ENCODE measurements around the gene SNPH.
"Not testable (repeated sequence)": the region's sequence is repeated elsewhere in the genome, so short reads cannot be mapped to it uniquely, and the experiment has no call there.

The SNPH gene, protein sequence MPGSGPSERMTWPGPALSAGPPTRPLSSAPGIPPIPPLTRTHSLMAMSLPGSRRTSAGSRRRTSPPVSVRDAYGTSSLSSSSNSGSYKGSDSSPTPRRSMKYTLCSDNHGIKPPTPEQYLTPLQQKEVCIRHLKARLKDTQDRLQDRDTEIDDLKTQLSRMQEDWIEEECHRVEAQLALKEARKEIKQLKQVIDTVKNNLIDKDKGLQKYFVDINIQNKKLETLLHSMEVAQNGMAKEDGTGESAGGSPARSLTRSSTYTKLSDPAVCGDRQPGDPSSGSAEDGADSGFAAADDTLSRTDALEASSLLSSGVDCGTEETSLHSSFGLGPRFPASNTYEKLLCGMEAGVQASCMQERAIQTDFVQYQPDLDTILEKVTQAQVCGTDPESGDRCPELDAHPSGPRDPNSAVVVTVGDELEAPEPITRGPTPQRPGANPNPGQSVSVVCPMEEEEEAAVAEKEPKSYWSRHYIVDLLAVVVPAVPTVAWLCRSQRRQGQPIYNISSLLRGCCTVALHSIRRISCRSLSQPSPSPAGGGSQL

GRCh38 chr20:1266167-1266973 is at the start of gene SNPH:
Gene SNPH, plus strand, starts transcription at chr20:1266294. Its CDS starts 29,946 bp downstream, at chr20:1296240.
- in situ Hi-C loops (cut with MboI; ENCODE audit: low sequenced_read_pairs), result no loop called here

DNA sequence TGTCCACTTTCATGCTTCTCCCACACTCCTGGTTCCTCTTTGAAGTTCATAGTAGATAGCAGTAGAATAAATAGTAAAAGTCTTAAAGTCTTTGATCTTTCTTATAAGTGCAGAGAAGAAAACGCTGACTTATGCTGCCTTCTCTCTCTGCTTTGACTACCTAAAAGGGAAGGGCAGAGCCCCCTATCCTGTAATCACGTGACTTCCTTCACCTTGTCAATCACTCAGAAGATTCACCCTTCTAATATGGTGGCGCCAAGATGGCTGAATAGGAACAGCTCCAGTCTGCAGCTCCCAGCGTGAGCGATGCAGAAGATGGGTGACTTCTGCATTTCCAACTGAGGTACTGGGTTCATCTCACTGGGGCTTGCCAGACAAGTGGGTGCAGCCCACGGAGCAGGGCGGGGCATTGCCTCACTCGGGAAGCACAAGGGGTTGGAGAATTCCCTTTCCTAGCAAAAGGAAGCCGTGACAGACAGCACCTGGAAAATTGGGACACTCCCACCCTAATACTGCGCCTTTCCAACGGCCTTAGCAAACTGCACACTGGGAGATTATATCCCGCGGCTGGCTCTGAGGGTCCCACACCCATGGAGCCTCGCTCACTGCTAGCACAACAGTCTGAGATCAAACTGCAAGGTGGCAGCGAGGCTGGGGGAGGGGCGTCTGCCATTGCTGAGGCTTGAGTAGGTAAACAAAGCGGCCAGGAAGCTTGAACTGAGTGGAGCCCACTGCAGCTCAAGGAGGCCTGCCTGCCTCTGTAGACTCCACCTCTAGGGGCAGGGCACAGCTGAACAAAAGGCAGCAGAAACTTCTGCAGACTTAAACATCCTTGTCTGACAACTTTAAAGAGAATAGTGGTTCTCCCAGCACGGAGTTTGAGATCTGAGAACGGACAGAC is 49.3 kb upstream of the SNPH start:
- in situ Hi-C loops (cut with MboI; ENCODE audit: low sequenced_read_pairs), result not testable (repeated sequence)

- in situ Hi-C loops (cut with MboI; ENCODE audit: low sequenced_read_pairs), result not testable (repeated sequence)
Measured at GRCh38 chr20:1222750-1223149, 43.3 kb upstream of the SNPH start.

GRCh38 chr20:1224205-1224890 is 41.7 kb upstream of the SNPH start:
- in situ Hi-C loops (cut with MboI; ENCODE audit: low sequenced_read_pairs), result no loop called here

DNA sequence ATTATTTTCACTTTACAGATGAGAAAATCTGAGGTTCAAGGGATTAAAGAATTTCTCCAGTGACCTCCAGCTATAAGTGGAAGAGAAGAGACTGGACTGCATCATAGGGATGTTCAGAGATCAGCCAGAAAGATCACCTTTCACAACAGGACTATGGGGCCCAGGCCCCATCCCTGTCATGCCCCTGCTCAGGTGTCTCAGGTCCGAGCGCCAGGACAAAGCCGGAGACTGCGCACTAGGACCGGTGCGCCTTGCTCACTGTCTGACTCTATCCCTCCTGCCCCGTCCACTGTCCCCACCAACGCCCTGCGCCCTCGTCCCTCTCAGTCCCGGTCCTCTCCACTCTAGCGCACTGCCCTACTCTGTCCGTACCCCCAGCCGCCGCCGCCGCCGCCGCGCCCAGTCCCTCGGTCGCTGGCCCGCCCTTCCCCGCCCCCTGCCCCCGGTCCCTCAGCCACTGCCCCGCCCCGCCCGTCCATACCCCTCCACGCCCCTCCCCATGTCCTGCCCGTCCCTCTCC is 40.8 kb upstream of the SNPH start:
- in situ Hi-C loops (cut with MboI; ENCODE audit: low sequenced_read_pairs), result no loop called here

GRCh38 chr20:1225783-1226654 is 40.1 kb upstream of the SNPH start, which contains the start of gene RAD21L1:
Gene RAD21L1, plus strand, starts transcription at chr20:1226044. Its CDS starts 2,410 bp downstream, at chr20:1228454.
- in situ Hi-C loops (cut with MboI; ENCODE audit: low sequenced_read_pairs), result no loop called here

DNA sequence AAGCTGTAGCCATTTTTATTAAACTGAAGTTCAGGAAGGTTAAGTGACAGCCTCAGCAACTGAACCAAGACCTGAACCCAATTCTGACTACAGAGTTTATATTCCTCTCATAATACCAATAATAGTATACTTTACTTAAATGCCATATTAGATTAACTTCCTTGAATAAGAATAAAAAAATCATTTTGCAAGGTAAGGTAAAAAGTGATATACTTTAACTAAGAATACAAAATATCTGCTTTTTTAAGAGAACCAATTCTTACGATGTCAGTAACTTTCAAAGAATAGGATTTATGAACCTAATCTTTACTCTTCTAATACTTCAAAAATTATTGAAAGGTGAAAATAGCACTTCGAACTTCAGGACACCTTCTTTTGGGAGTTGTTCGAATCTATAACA is 36.6 kb upstream of the SNPH start:
- in situ Hi-C loops (cut with MboI; ENCODE audit: low sequenced_read_pairs), result no loop called here

- in situ Hi-C loops (cut with MboI; ENCODE audit: low sequenced_read_pairs), result no loop called here
Measured at GRCh38 chr20:1232286-1233111, 33.6 kb upstream of the SNPH start.

DNA sequence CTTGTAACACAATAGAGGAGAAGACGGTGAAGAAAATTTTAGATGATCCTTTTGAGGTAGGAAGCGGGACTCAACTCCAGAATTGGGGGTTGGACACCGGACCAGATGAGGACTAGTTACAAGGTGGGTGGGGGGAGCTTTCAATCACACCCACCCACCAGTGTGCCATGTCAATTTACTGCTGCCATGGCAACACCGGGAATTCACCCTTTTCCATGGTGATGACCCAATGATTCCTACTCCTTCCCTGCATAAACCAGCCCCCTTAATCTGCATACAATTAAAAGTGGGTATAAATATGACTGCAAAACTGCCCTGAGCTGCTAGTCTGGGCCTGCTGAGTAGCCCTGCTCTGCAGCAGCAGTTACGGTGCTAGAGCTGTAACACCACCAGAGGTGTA is 25.5 kb upstream of the SNPH start:
- in situ Hi-C loops (cut with MboI; ENCODE audit: low sequenced_read_pairs), result no loop called here

DNA sequence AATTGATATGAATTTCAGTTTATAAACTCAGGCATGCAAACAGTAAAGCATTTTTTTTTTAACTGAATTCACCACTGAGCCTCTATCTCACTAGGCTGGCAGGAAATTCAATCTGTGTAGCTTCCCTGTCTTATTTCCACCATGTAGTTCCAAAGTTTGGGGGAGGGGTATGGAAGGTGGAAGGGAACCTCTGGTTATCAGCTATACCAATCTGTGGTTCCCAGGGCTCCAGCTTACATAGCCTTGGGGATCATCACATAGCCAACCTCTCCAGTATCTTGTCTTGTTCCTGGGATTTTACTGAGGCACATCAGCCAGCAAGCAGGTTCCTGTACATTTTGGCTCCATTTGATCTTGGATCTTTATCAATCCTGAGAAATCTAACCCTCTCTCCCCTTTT is 24.6 kb upstream of the SNPH start:
- in situ Hi-C loops (cut with MboI; ENCODE audit: low sequenced_read_pairs), result no loop called here

GRCh38 chr20:1242099-1242498 is 24.0 kb upstream of the SNPH start:
- in situ Hi-C loops (cut with MboI; ENCODE audit: low sequenced_read_pairs), result no loop called here

DNA sequence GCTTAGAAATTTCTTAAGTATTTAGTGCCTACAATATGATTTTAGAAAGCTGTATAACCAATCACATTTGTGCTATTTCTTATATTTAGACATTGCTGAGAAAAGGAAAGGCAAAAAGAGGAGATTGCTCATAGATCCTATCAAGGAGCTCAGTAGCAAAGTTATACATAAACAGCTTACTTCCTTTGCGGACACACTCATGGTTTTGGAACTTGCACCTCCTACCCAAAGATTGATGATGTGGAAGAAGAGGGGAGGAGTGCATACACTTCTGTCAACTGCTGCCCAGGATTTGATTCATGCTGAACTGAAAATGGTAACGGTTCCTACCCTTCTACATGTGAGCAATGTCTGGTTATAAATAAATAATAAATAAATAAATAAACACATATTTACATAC is 23.6 kb upstream of the SNPH start:
- in situ Hi-C loops (cut with MboI; ENCODE audit: low sequenced_read_pairs), result no loop called here

- in situ Hi-C loops (cut with MboI; ENCODE audit: low sequenced_read_pairs), result no loop called here
Measured at GRCh38 chr20:1245578-1245977, 20.5 kb upstream of the SNPH start.

GRCh38 chr20:1247689-1248088 is 18.4 kb upstream of the SNPH start:
- in situ Hi-C loops (cut with MboI; ENCODE audit: low sequenced_read_pairs), result no loop called here

GRCh38 chr20:1250282-1250681 is 15.8 kb upstream of the SNPH start:
- in situ Hi-C loops (cut with MboI; ENCODE audit: low sequenced_read_pairs), result not testable (repeated sequence)

GRCh38 chr20:1252416-1252815 is 13.7 kb upstream of the SNPH start:
- in situ Hi-C loops (cut with MboI; ENCODE audit: low sequenced_read_pairs), result no loop called here

- in situ Hi-C loops (cut with MboI; ENCODE audit: low sequenced_read_pairs), result no loop called here
Measured at GRCh38 chr20:1254254-1254653, 11.8 kb upstream of the SNPH start.

- in situ Hi-C loops (cut with MboI; ENCODE audit: low sequenced_read_pairs), result no loop called here
Measured at GRCh38 chr20:1255675-1256074, 10.4 kb upstream of the SNPH start.
